NCI-H1092 (cell line): ENCODE data around the gene CREG1.
"Not testable (repeated sequence)": the region's sequence is repeated elsewhere in the genome, so short reads cannot be mapped to it uniquely, and the experiment has no call there.

Experiments
- DNase-seq: peaks from one replicate; lab custom pipeline; 2025; lab: John Stamatoyannopoulos, UW

CREG1 gene

DNA sequence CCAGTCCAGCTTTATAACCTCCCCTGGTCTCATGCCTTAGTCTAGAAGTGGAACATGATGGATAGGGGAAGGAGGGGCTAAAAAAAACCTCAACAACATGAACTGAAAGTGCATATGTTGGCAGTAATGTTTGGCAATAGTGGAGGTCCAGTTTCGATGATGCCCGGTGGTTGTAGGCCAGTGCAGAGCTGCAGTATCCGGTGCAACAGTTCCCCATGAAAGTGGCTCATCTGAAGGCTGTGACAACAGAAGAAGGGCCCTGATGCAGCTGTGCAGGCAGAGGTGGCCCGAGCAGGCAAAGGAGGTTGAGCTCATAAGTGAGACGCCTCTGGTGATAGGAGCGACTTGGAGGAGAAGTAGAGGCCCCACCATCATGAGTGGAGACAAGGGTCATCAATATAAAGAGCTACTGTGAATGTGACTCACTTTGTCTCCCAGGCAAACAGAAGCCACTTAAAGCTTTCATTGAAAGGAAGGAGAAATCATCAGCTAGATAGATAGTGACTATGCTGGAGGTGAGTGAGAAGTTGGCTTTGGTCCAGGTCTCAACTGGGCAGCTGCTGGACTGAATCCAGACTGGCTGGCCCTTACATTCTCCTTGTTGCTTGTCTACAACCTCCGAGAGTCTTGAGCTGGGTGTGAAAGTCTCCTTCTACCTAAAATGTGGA, 10.2 kb upstream of the CREG1 start:
- peak; percentile 16 for DNase-seq

DNA sequence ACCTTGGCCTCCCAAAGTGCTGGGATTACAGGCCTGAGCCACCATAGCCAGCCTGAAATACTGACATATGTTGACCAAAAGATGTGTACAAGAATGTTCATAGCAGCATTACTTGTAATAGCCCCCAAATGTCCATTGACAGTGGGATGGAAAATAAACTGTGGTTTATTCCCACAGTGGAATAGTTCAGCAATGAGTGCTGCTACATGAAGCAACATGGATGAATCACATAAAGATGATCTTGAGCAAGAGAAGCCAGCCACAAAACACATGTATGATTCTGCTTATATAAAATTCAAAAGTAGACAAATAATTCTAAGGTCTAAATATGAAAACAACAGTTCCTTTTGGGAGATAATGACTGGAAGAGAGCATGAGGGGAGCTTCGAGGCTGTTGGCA, 9.1 kb upstream of the CREG1 start:
- DNase-seq = no peak

DNA sequence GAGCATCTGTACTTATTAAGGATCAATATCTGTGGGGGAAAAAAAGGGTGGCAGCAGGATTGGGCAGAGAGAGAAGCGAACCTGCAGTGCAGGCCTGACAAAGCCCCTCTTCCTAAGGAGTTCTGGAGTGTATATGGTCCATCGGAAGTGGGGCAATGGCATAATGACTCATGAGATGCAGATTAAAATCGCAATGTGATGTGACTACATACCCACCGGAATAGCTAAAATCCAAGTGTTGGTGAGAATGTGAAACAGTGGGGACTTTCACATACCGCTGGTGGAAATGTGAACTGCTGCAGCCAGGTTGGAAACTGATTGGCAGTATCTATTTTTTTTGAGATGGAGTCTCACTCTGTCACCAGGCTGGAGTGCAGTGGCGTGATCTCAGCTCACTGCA, 8.2 kb upstream of the CREG1 start:
- no peak for DNase-seq

DNA sequence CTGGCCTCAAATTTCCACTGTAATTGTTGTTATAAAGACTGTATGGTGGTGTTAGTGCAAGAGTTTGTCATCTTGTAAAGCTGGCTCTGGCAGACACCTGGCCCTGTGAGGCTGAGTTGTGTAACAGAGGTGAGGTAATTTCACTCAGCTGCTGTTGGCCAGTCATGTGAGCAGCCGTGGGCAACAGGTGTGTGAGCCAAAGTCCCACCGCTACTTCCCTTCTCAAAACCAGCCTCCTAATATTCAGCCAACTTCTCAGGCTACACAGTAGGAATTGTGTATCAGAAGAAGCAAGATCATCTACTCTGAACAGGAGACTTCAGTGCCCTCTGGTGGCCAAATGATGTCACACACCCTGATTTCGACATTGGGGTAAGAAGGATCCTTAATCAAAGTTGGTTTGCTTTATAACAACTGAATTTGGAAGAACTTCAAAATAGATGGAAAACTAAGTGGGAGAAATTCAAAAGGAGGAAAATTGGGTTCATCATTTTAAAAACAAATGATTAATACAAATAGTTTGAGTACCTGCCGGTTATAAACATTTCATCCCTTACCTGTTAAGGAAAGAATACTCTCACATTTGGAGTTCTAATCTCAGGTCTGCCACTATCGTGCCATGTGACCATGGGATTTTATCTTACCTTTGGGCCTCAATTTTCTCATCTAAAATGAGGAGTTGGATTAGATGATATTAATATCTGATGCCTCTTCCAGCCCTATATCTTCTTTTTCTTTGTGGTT, 2.6 kb upstream of the CREG1 start:
- peak; percentile 47 for DNase-seq

DNA sequence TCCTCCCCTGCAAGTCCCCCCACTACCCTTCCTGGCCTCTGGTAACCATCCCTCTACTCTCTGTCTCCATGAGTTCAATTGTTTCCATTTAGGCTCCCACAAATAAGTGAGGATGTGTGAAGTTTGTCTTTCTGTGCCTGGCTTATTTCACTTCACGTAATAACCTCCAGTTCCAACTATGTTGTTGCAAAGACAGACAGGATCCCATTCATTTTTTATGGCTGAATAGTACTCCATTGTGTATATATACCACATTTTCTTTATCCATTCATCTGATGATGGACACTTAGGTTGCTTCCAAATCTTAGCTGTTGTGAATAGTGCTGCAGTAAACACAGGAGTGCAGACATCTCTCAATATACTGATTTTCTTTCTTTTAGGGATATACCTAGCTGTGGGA, 1.5 kb upstream of the CREG1 start:
- not testable (repeated sequence) for DNase-seq

DNA sequence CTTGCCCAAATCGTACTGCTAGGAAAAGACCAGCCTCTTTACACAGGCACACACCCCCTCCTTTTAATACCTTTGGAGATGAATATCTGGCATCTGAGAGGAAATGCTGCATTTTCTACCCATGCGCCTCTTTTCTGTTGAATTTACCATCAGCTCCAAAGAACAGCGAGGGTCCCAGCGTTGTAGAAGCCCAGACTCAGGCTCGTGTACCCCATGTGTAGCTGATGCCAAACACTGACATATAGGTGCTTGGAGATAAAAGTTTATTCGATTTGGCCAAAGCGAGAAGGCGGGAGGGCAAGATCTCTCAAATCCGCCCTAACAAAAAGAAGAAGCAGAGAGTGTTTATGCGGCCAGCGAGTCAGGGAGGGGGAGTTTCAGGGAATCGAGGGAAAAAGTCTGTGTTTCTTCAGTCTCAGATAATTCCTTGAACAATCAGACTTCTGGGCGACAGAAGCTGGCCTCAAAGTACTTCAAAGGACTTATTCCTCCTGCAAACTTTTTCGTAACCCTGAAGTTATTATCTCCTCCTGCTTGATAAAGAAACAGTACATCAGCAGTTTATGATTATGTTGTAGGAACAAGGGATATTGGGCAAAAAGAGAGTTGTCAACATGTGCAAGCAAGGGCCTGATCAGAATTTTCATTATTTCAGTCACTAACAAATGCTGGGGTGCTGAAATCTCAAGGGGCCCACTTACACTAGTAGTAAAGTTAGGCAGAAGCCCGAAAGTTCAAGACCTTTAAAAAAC, 642 bp upstream of the CREG1 start:
- no peak for DNase-seq

DNA sequence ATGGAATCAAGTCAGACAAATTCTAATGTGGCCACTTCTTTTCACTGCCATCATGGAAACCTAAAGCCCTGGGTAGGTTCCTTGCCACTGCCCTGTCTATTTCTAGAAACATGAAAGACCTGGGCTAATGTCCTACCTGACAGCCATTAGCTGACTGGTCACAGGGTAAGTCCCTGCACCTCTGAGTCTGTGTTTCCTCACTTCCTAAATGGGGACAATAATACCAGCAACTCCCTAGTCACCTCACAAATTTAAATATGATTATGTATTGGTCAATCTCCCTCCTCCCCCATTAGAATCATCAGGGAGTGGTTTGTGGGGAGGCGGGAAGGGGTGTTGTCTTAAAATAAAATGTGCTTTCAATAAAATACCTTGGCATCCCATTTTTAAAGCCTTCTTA, 2.2 kb downstream of the CREG1 start:
- no peak for DNase-seq

DNA sequence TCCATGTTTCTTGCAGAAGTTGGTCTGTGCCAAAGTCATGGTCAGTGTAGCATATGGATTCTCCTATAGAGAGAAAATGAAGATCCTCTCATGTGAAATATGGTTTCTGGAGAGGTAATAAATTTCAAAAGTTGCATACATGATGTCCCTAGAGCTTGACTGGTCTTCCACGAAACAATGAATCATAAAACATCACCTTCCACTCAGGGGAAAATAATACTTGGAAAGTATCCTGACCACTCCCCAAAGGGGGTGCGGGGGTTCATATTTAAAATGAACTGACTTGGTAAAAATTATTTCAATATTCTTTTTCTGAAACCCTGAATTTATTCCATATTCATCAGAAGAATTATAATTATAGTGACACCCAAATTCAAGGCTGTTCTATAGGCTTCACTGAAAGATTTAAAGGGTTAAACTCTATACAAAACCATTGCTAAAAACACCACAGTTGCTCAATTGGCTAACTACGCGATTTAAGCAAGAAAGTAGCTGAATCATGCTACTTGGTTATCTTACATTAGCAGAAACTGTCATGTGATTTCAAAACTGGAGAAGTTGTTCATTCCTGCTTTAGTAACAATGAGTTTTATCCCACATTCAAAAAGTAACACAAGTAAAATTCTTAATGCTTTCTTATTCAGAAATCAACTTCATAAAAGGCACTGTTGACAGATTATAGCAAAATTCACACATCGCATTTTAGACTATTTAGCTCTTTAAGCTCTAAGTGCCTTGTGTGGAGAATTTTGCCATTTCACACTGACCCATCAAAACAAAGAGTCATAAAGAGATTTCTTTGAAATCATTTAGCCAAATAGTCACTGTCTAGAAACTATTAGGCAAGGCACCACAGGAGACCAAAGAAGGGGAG, 5.3 kb downstream of the CREG1 start:
- no peak for DNase-seq

DNA sequence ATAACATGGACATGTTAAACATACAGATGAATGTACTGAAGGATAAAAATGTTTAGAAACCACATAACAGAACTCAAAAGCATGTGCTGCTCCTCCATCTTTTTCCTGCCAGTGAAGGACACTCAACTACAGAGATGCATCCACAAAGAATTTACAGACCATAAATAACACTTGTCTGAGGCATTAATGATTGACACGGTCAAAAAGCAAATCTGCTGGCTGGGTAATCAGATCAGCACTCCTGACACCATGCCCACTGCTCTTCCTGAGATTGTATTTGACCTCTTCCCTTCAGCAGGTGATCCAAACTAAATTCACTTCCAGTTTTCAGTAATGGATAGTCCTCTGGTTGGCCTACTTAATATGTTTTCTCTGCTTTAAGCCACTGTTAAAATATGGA, 6.6 kb downstream of the CREG1 start:
- no peak for DNase-seq

DNA sequence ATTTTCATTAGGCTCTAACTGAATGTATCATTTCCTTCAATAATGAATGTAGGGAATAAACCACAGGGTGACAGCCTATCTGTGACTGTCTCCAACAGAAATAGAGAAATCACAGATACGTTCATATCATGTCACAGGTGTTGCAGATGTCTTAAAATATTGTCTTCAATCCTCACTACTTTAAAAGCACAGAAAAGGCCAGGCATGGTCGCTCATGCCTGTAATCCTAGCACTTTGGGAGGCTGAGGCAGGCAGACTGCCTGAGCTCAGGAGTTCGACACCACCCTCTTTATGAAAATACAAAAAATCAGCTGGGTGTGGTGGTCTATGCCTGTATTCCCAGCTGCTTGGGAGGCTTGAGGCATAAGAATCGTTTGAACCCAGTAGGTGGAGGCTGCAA, 8.2 kb downstream of the CREG1 start:
- DNase-seq = no peak

DNA sequence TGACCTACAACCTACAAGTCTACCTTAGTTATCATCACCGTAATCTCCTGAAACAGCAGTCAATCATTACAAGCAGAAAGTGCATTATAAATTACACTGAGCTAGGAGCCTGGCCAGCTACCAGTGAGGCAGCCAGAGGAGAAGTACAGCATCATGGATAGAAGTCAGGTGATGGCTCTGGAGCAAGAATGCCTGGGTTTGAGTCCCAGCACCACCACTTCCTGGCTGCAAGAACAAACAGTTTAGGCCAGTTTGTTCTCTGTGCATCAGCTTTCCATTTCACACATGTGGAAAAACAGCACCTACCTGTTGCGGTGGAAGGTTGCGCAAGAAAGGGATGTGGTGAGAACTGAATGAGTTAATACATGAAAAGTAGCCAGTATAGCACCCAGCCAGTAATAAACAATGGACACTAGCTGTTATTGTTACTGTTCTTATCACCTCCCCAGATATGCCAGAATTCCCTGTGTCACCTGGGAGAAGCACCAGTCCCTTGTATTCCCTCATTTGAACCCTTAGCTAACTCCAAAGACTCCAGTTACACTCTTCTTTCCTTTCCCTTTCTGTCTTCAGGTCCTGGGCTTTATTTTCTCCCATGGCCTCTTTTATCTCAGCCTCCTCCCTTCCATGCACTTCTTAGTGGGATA, 9.0 kb downstream of the CREG1 start:
- DNase-seq = no peak

DNA sequence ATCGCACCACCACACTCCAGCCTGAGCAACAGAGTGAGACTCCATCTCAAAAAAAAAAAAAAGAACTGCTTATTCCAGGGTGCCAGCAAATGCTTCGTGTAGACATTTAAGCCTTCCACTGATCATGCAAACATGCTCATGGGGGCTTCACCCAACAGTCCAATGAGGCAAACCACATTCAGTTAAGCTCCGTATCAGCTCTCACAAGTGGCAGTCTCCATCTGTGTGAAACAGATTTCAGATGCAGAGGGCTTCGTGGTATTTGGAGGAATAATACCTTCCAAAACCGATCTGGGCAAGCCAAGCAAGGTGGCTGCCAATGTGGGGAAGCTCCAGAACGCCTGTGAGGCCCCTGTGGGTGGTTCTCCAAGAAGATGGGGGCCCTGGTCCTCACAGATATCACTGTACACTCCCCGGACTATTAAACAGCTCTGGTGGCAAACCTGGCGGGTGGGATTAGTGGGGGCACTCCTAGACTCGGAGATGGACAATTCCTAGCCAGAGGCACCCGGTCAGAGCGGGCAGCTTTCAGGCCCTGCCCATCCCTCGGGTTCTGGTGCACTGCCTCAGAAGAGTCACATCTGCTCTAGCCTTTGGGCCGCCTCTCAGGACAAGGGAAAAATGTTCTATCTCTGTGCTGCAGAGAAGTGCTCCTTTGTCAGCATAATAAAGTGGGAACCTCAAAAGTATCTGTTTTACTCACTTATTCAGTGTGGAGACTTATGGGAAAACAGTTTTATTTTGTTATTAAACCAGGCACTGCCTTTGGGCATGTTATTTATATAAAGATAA, 10.2 kb downstream of the CREG1 start:
- DNase-seq = no peak

DNA sequence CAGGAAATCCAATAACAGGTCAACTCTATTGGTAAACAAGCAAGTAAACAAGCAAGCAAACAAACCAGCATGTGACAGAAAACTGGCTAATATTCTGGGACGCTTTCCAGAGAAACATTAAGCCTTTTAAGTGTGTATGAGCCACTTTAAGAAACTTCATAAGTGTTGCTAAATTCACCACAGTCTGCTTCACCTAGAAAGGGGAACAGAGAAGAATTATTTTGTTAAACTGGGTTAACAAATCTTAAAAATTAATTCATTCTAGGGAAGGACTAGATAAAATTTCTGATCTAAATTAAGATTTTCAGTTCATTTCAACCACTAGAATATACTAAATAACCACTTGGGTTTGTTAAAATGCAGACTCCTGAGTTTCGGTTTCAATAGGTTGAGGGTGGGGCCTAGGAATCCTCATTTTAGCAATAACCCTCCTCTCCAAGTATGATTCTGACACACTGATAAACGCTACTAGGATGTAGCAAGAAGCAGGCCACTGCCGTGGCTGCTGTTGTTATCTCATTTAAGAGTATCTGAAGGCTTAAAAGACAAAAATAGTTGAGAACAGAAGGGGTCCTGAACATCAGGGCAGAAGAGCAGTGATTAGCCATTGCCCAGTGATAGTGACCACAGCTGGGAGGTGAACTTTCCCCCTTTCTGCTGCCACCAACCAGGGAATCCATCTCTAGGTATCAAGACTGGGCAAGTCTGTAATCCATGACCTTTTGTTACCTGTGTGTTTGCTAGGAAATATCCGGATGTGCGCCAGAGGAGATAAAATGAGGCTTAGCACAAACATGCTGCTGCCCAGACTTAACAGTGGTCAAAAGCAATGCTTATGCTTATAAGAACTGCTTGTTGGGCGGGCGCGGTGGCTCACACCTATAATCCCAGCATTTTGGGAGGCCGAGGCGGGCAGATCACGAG, 11.2 kb downstream of the CREG1 start:
- DNase-seq = no peak

DNA sequence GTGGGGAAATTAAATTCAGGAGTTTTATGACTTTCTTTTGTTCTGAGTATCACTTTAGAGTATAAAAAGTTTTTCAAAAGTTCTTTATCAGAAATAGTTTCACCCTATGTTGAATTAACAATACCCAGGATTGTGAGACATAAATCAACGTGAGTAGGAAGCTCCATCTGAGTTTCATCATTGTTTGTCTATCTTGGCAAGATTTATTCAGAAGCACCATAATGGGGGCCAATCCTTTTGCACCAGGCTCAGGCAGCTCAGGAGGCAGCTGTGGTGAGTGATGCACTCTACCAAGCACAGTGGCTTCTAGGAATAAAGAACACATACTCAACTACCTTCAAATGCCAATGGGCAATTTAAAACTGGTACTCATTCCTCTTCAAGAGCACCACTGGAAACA, 12.0 kb downstream of the CREG1 start:
- DNase-seq = no peak

DNA sequence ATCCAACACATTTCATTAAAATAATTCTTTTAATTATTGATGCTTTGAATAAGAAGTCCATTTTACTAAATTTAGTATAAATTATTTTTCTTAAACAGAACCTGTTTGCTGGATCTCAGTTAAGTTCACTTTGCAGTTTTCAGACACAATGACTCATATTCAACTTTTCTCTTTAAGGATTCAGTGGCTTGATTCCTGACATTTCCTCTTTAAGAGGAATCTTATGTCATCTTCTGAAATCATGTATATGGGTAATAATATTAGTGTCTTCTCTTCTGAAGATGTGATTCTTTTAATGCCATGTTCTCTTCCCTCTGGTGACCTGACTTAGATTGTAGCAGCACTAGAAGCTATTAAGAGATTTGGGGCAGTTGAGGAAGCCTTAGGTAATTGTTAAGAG, 12.6 kb downstream of the CREG1 start:
- no peak for DNase-seq

DNA sequence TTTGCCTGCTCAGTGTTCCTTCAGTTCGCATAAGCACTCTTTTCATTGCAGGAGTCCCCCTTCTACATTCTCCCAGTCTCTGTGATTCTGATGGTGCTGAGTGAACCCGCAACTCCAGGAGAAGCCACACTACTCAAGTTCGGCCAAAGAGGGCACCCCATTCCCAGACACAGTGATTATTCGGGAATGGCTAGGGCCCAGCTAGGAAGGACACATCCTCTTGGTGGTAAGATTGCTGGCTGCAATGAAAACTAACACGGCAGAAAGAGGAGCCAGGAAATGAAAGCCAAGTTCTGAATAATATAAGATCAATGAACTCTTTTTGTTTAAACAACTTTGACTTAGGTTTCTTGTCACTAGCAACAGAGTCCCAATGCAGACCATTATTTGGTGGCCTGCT, 14.9 kb downstream of the CREG1 start:
- DNase-seq = no peak

DNA sequence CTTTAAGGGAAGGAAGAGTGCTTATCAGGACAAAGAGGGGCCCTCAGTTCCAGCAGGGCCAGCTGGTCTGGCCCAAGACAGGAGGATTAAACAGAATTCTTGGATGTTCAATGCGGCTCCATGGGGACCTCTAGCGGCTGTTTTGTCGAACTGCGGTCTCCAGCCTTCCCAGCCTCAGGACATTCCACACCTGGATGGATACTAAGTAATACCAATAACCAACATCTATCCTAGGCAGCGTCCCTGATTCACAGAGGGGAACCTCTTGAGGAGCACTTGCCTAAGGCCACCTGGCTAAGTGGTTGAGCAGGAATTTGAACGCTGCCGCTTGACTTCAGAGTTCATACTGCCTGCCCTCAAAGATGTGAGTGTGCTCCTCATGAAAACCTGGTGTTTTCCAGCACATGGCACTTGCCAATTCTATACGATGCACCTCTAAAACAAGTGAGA, 19.7 kb downstream of the CREG1 start:
- peak; percentile 32 for DNase-seq

DNA sequence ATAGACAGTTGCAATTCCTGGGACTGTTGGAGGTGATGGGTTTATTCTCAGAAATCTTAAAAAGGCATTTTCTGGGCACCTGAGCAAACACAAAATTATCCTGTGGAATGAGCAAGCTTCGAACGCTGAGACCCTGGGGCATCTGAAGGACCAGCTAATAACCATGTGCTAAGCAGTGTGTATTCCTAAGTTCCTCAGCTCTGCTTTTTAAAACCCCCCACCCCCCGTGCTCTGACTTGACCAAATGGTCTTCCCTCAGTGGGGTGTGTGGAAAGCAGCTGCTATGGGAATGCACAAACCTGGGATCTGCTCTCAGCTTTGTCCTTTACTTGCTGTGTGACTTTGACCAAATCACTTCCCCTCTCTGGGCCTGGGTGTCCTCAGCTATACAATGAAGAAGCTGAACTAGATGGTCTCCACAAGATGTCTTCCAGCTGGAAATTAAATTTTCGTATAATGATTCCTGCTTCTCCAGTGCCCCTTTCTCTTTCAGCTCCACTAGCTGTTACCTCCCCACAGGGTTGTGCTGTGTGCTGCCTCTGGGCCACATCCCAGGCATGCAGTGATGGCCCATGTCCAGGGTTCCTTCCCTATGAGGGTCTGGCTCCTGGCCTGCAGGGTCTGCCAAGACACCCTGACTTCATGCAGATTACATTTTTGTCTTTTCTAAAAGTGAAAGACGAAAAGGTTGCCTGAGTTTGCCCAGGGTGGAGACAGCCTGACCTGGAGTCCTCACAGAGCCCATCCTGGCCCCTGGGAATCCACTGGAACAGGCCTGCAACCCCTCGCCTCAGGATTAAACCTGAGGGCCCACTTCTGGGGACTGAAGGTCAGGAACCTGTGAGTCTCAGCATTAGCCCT, 20.4 kb downstream of the CREG1 start:
- DNase-seq = no peak

DNA sequence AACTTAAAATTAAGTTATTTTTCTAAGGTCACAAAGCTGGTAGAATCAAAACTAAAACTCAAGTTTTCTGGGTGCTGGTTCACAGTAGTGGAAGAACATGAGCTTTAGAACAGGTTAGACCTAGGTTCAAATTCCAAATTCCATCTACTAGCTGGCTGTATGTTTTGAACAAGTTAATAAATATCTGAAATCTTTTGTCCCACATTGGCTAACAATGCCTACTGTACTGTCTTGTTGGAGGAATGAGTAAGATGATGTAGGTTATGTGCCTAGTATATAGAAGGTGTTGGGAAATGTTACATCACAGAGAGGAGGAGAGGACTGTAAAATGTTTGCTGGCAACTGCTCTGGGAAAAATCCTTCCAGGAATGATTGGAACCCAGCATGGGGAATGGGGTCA, 21.2 kb downstream of the CREG1 start:
- no peak for DNase-seq
